Karpas-422 (cell line): Measurements from ENCODE around the gene TAS2R7. TPM values are rescaled to one million over a fixed set of nuclear protein-coding genes. Genes with fewer than 3 reads are reported as not detected.

Source experiments
- DNase-seq: peaks from one replicate; pipeline ENCODE4 v3.0.0-alpha.2; 2015
- H2AFZ ChIP-seq: fragments of 200-600 bp; sonication (generic); 2 replicates; pipeline ENCODE4 v1.6.1; 2014; ENCODE audit warnings: antibody characterized with exemption, low read length, mixed read lengths
- H3K27ac ChIP-seq: fragments of 200-600 bp; sonication (generic); 2 replicates; pipeline ENCODE4 v1.5.1; 2014; ENCODE audit warnings: mild to moderate bottlenecking, low read length, moderate library complexity
- H3K27me3 ChIP-seq: fragments of 200-600 bp; sonication (generic); 2 replicates; pipeline ENCODE4 v1.6.1; 2014; ENCODE audit warnings: low read length, mixed read lengths
- H3K36me3 ChIP-seq: fragments of 200-600 bp; sonication (generic); 2 replicates; pipeline ENCODE4 v1.6.1; 2014; ENCODE audit warnings: low read length, mixed read lengths; ENCODE audit not compliant: insufficient read depth
- H3K4me1 ChIP-seq: fragments of 200-600 bp; sonication (generic); 2 replicates; pipeline ENCODE4 v1.6.1; 2014; ENCODE audit warnings: mild to moderate bottlenecking, low read length, mixed read lengths
- H3K4me2 ChIP-seq: fragments of 200-600 bp; sonication (generic); 2 replicates; pipeline ENCODE4 v1.6.1; 2014; ENCODE audit warnings: low read length, low read depth, mild to moderate bottlenecking; ENCODE audit not compliant: poor library complexity, severe bottlenecking
- H3K4me3 ChIP-seq: fragments of 200-600 bp; sonication (generic); 2 replicates; pipeline ENCODE4 v1.5.1; 2014; ENCODE audit warnings: mild to moderate bottlenecking, antibody characterized with exemption, low read length, mixed read lengths
- H3K79me2 ChIP-seq: fragments of 200-600 bp; sonication (generic); 2 replicates; pipeline ENCODE4 v1.6.1; 2014; ENCODE audit warnings: mild to moderate bottlenecking, low read length, mixed read lengths
- H3K9ac ChIP-seq: fragments of 200-600 bp; sonication (generic); 2 replicates; pipeline ENCODE4 v1.6.0; 2014; ENCODE audit warnings: low read length
- H3K9me2 ChIP-seq: fragments of 200-600 bp; sonication (generic), shearing (Covaris generic); replicated peaks from 2 replicates; pipeline ENCODE4 v1.6.0; 2014; ENCODE audit warnings: mild to moderate bottlenecking, low read length, moderate library complexity; ENCODE audit not compliant: insufficient read depth
- H3K9me3 ChIP-seq: fragments of 300-700, 200-600 bp; sonication (generic); 2 replicates; pipeline ENCODE4 v1.6.1; 2014; ENCODE audit warnings: low read length, mixed read lengths
- H4K20me1 ChIP-seq: fragments of 200-600 bp; sonication (generic); 2 replicates; pipeline ENCODE4 v1.6.1; 2014; ENCODE audit warnings: mild to moderate bottlenecking, antibody characterized with exemption, low read length, low read depth; ENCODE audit not compliant: insufficient read depth
- small RNA-seq: library from RNA; depleted of rRNA; stranded (forward); fragments of <200 nt; gene quantifications from one replicate; pipeline ENCODE3, GENCODE V24; 2014
- total RNA-seq: library from RNA; depleted of rRNA; stranded (reverse); fragments of >200 nt; shearing (Covaris generic); gene quantifications from 2 replicates; pipeline ENCODE4 v1.2.3, GENCODE V29; 2014; ENCODE audit warnings: low replicate concordance; rRNA removed

TAS2R7 gene
- total RNA-seq, 1 experiment from 2014 or later, result not detected

GRCh38 chr12:10779103-10779502 lies 23.3 kb downstream of the TAS2R7 start:
- H3K4me3 ChIP-seq, result no peak overlapping the region
- no peak overlapping the region for H3K4me2 ChIP-seq
- no peaks in the 10 kb centered on the region for H3K9me3 ChIP-seq
- no peaks in the 10 kb centered on the region for H3K27me3 ChIP-seq
- DNase-seq, result no peak
- H3K79me2 ChIP-seq, result no peaks in the 10 kb centered on the region
- H3K4me1 ChIP-seq, result no peaks in the 10 kb centered on the region
- no peaks in the 10 kb centered on the region for H3K9me2 ChIP-seq
- H3K36me3 ChIP-seq, result no peaks in the 10 kb centered on the region
- no peaks in the 10 kb centered on the region for H4K20me1 ChIP-seq
- no peak overlapping the region for H3K9ac ChIP-seq
- H2AFZ ChIP-seq, result no peak overlapping the region
- no peak overlapping the region for H3K27ac ChIP-seq

- Histone ChIP-seq H3K36me3 (no peaks in the 10 kb centered on the region), H3K4me1 (no peaks in the 10 kb centered on the region), H3K27ac (no peak overlapping the region), H3K4me3 (no peak overlapping the region), H3K27me3 (no peaks in the 10 kb centered on the region), H2AFZ (no peak overlapping the region), H3K9ac (no peak overlapping the region), H4K20me1 (no peaks in the 10 kb centered on the region), H3K9me2 (no peaks in the 10 kb centered on the region), H3K4me2 (no peak overlapping the region), H3K79me2 (no peaks in the 10 kb centered on the region), H3K9me3 (no peaks in the 10 kb centered on the region)
- DNase-seq, result peak; percentile 74
Measured at GRCh38 chr12:10771132-10771733, 31.2 kb downstream of the TAS2R7 start.

GRCh38 chr12:10759657-10760056 lies 42.8 kb downstream of the TAS2R7 start:
- no peak for DNase-seq
- Histone ChIP-seq H3K9me3 (no peaks in the 10 kb centered on the region), H3K27ac (no peak overlapping the region), H4K20me1 (no peaks in the 10 kb centered on the region), H3K36me3 (no peaks in the 10 kb centered on the region), H3K9me2 (no peaks in the 10 kb centered on the region), H3K4me1 (no peaks in the 10 kb centered on the region), H2AFZ (no peak overlapping the region), H3K4me2 (no peak overlapping the region), H3K4me3 (no peak overlapping the region), H3K79me2 (no peaks in the 10 kb centered on the region), H3K27me3 (no peaks in the 10 kb centered on the region), H3K9ac (no peak overlapping the region)

- Histone ChIP-seq H2AFZ (no peak overlapping the region), H3K4me3 (no peak overlapping the region), H3K4me2 (no peak overlapping the region), H3K4me1 (no peaks in the 10 kb centered on the region), H4K20me1 (no peaks in the 10 kb centered on the region), H3K36me3 (no peaks in the 10 kb centered on the region), H3K9me2 (no peaks in the 10 kb centered on the region), H3K27me3 (no peaks in the 10 kb centered on the region), H3K27ac (no peak overlapping the region), H3K9me3 (no peaks in the 10 kb centered on the region), H3K9ac (no peak overlapping the region), H3K79me2 (no peaks in the 10 kb centered on the region)
- DNase-seq, result no peak
Measured at GRCh38 chr12:10756194-10756593, 46.2 kb downstream of the TAS2R7 start.

- no peak overlapping the region for H3K4me3 ChIP-seq
- no peak for DNase-seq
- H3K4me1 ChIP-seq, result 0 out of 2 replicates have a peak, but pooled peaks cover 2% of the 10 kb centered on the region
Measured at GRCh38 chr12:10753059-10753458, 49.4 kb downstream of the TAS2R7 start.

More at GRCh38 chr12:10753059-10753458, 49.4 kb downstream of the TAS2R7 start:
- no peak overlapping the region for H3K9ac ChIP-seq
- H3K9me2 ChIP-seq, result no peaks in the 10 kb centered on the region
- H3K27ac ChIP-seq, result no peak overlapping the region
- H4K20me1 ChIP-seq, result no peaks in the 10 kb centered on the region
- H3K4me2 ChIP-seq, result no peak overlapping the region
- no peaks in the 10 kb centered on the region for H3K9me3 ChIP-seq
- no peaks in the 10 kb centered on the region for H3K27me3 ChIP-seq
- H2AFZ ChIP-seq, result no peak overlapping the region
- H3K79me2 ChIP-seq, result no peaks in the 10 kb centered on the region
- H3K36me3 ChIP-seq, result no peaks in the 10 kb centered on the region

Small RNA genes lying within 50 kb of the gene (small RNA-seq; reads per million reads assigned to genes)
- gene PRR4, result 0.20 reads per million

Other genes with a start within 250 kb of the TAS2R7 start
- 35.3 and 55.4 TPM in 2 replicates for gene MAGOHB, start 189.0 kb downstream of the TAS2R7 start, total RNA-seq
- not detected in 2 replicates for gene STYK1, start 128.6 kb downstream of the TAS2R7 start, total RNA-seq
- not detected in 2 replicates for gene YBX3, start 79.3 kb downstream of the TAS2R7 start, total RNA-seq
- 0.52 TPM in 1 of 2 replicates, not detected in the other for gene TAS2R8, start 4.7 kb upstream of the TAS2R7 start, total RNA-seq
- 0.19 TPM in 1 of 2 replicates, not detected in the other for gene TAS2R9, start 7.5 kb upstream of the TAS2R7 start, total RNA-seq
- gene TAS2R10, start 23.7 kb upstream of the TAS2R7 start, total RNA-seq, result 1.5 and 7.3 TPM in 2 replicates
- 5.7 and 12.7 TPM in 2 replicates for gene PRR4, start 46.8 kb upstream of the TAS2R7 start, total RNA-seq
- 27.7 and 64.5 TPM in 2 replicates for gene PRH1, start 81.6 kb upstream of the TAS2R7 start, total RNA-seq
- gene TAS2R13, start 106.9 kb upstream of the TAS2R7 start, total RNA-seq, result 3.2 and 8.9 TPM in 2 replicates
- not detected in 2 replicates for gene PRH2, start 126.6 kb upstream of the TAS2R7 start, total RNA-seq
- gene TAS2R14, start 136.6 kb upstream of the TAS2R7 start, total RNA-seq, result 3.9 and 12.6 TPM in 2 replicates
- gene TAS2R50, start 184.3 kb upstream of the TAS2R7 start, total RNA-seq, result 3.9 and 12.0 TPM in 2 replicates
- 4.0 and 18.2 TPM in 2 replicates for gene TAS2R20, start 195.7 kb upstream of the TAS2R7 start, total RNA-seq
- gene TAS2R19, start 220.0 kb upstream of the TAS2R7 start, total RNA-seq, result 3.5 and 16.4 TPM in 2 replicates
- 9.5 and 18.0 TPM in 2 replicates for gene TAS2R31, start 228.8 kb upstream of the TAS2R7 start, total RNA-seq